HL-60/S4 treated with retinoic acid at 250 ng/mL for 4 days and 3 days (cell line): ENCODE results near the gene COA3.

Experiments
- in situ Hi-C: fragments of 300-500 bp; cut with MboI; formaldehyde crosslinking; loops from 2 replicates; pipeline ENCODE4 v1.7.0; 2022; ENCODE audit warnings: low sequenced_read_pairs

Gene COA3

DNA sequence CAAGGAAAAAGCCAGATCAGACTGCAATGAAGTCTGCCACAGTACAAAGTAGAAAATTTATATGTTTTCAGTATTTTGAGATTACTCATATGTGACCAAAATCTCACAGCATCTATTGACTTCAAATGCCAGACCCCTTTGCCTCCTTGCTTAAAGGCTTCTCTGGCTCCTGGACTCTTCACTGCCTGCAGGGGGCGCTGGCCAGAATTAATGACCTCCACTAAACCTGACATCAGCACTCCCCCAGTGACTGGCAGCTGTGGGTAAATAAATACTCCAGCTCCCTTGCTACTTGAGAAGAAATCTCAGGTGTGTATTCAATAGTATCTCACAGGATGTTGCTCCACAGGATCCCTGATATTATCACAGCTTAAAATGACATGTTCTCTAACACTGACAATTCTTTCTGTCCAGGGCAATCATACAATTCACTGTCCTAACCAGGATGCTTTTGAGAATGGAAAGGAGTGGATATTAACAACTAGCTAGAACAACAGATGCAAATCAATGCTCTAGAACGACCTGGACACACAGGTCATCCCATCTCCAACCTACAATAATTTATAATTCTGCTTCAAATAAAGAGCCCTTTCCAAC lies 21.5 kb upstream of the COA3 start:
- in situ Hi-C loops, result no loop called here

GRCh38 chr17:42818379-42818778 lies 19.9 kb upstream of the COA3 start:
- in situ Hi-C loops, result no loop called here

DNA sequence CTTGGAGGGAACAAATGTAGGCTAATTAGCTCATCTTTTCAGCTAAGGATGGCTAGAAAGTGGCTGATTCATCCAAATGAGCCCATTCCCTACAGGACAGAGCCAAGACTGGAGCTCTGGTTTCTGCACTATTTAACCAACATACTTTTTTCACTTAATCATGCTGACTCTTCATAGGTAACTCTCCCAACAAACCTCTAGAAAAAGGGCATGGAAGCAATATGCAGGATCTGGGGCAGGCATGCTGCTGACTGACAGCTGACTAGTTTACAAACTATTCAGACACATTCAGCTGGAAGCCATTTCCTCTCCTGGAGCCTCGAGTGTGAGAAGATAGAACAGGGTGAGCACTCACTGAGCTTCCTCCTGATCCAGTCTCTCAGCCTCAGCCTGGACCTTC lies 19.4 kb upstream of the COA3 start:
- in situ Hi-C loops, result no loop called here

GRCh38 chr17:42814633-42815399 lies 16.3 kb upstream of the COA3 start:
- in situ Hi-C loops, result no loop called here

DNA sequence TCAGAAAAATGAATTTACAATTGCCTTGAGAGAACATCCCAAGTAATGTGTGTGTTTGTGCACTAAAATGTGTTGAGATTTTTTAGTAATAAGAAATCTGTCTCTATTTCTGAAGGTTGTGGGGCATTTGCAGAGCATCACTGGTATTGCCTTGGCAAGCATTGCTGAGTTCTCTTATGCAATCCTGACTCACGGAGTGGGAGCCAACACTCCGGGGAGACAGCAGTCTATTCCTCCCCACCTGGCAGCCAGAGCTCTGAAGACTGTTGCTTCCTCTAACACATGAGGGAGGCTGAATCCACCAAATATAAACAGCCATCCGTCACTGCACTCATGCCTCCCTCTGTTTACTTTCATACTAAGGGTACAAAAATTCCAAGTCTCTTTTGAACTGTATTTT lies 10.7 kb upstream of the COA3 start:
- in situ Hi-C loops, result no loop called here

DNA sequence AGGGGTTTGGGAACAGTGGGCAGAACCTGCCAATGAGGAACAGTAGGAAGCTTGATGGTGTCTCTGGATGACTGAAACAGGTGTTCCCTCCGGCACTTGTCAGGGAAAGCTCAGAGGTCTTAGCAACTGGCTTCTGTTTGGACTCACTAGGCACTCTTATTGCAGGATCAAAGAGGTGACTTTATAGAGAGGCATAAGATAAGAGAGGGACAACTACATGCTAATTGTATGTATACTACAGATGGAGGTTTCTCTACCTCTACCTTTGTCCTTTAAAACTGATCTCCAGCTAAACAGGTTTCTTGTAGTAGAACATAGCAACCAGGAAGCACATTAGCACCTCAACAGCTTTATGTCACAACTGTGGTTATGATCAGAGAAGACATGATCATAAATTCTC lies 7.7 kb upstream of the COA3 start:
- in situ Hi-C loops, result no loop called here

DNA sequence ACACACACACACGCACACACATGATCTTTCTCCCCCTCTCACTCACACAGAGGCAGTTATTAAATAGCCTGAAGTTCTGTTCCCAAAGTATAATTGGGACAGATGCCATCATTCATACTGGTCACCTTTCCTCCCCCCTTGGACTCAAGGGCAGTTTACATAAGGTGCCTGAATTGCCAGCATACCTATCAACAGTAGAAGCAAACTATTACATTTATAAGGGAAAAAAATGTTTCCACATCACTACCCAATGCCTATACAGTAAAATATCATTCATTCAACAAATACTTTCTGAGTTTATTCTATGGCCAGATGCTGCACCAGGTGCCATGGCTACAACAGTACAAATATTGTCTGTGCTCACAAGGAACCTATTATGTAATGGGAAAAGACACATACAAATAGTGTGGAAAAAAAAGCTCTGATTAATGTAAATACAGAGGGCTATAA lies 6.4 kb upstream of the COA3 start:
- in situ Hi-C loops, result no loop called here

- in situ Hi-C loops, result no loop called here
Observed at GRCh38 chr17:42803074-42803883, 4.8 kb upstream of the COA3 start.

- in situ Hi-C loops, result no loop called here
Observed at GRCh38 chr17:42798011-42798382, 507 bp downstream of the COA3 start.

DNA sequence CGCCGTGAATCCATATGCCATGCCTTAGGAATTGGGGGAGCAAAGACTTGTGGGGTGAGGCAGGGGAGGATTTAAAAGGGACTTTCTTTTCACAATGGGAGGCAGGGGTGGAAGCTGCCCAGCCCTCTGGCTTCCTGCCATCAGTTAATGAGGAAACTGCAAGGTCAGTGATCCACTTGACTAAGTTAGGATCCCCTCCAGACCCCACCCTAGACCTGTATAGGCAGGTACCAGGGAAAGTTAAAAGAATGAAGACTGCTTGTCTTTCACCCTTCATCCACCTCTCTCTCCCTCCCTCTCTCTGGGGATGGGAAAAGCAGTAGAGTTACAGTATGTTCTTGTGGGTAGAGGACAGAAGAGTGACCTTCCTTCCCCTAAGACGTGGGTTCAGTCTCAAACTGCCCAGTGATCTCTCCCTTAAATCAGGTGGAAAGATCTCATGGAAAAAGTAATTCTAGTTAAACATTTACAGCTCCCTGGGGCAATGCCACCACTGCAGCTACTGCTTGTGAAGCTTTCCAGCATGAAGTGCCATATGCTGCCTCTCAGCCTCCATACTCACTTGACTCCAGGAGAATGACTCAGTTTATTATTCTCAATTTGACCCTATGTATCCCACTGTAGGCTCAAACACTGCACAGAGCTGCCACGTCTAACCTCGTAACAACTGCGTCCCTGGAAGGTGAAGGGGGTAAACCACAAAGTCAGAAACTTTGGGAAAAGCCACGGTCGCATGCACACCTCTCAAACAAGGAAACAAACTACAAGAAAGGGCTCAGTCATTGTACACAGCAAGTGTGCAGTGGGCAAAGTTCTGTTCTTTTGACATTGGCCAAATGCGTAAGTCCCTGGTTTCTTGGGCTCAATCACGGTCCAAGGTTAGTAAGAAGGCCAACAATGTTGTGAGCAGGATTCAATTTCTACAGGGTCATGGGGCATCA lies 1.2 kb downstream of the COA3 start:
- in situ Hi-C loops, result no loop called here

DNA sequence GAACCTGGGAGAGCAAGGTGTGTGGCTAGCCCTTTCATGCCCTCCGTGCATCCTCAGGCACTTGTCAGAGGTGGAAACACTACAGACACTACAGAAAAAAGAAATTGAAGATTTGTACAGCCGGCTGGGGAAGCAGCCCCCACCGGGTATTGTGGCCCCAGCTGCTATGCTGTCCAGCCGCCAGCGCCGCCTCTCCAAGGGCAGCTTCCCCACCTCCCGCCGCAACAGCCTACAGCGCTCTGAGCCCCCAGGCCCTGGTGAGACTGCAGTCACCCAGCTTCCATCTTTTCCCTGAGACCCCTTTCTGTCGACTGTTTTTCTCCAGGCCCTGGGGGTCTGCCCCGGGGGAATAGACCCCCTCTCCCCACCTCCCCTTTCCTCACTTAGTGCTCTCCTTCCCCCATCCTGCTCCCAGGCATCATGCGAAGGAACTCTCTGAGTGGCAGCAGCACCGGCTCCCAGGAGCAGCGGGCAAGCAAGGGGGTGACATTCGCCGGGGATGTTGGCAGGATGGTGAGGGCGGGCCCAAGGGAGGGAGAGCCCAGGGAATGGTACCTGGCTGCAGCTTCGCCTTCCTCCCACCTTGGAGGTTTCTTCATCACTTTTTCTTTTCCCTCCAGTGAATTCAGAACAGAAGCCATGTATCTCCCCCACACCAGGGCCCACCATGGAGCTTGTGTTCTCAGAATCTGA lies 2.3 kb downstream of the COA3 start:
- in situ Hi-C loops, result no loop called here

DNA sequence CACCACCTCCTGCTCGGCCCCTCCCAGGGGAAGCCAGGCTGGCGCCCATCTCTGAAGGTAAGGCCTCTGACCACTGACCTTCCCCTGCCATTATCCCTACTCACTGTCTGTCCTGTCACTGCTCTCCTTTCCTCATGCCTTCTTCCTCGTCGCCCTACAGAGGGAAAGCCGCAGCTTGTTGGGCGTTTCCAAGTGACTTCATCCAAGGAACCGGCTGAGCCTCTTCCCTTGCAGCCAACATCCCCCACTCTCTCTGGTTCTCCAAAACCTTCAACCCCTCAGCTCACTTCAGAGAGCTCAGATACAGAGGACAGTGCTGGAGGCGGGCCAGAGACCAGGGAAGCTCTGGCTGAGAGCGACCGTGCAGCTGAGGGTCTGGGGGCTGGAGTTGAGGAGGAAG lies 3.0 kb downstream of the COA3 start:
- in situ Hi-C loops, result no loop called here

DNA sequence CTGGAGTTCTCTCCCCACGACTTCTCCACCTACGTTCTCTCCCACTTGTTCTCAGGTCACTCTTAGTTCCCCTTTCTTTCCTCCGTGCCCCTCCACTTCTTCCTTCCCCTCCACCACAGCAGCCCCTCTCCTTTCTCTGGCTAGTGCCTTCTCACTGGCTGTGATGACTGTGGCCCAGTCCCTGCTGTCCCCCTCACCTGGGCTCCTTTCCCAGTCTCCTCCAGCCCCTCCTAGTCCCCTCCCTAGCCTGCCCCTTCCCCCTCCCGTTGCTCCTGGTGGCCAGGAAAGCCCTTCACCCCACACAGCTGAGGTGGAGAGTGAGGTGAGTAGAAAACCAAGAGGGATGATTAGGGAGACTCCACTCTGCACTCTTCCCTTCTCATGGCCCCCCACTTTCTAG lies 3.4 kb downstream of the COA3 start:
- in situ Hi-C loops, result no loop called here

DNA sequence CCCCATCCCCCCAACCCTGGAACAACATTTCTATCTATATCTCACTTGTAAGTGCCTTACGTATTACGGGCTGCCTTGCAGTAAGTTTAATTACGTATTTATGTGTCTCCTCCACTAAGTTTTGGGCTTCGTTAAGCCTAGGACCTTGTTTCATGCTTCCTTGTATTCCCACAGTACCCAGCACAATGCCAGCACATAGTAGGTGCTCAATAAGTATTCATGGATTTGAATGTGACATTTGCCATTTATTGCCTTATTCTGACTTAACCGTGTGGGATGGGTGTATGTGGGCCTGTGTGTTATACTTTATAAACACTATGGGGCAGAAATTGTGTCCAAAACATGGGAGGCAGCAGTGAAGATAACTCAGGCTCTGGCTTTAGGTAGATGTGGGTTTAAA lies 6.0 kb downstream of the COA3 start:
- in situ Hi-C loops, result no loop called here

GRCh38 chr17:42791948-42792347 lies 6.6 kb downstream of the COA3 start:
- in situ Hi-C loops, result no loop called here

DNA sequence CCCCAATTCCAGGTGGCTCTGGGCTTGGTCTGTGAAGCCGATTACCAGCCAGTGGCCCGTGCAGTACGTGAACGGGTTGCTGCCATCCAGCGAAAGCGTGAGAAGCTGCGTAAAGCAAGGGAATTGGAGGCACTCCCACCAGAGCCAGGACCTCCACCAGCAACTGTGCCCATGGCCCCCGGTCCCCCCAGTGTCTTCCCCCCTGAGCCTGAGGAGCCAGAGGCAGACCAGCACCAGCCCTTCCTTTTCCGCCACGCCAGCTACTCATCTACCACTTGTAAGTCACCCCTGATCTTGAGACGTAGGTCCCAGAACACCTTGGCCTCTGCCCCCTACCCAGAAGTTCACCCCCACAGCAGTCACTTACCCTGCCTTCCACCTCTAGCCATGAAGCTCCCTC lies 11.2 kb downstream of the COA3 start:
- in situ Hi-C loops, result no loop called here

GRCh38 chr17:42784811-42785592 lies 13.5 kb downstream of the COA3 start:
- in situ Hi-C loops, result no loop called here

DNA sequence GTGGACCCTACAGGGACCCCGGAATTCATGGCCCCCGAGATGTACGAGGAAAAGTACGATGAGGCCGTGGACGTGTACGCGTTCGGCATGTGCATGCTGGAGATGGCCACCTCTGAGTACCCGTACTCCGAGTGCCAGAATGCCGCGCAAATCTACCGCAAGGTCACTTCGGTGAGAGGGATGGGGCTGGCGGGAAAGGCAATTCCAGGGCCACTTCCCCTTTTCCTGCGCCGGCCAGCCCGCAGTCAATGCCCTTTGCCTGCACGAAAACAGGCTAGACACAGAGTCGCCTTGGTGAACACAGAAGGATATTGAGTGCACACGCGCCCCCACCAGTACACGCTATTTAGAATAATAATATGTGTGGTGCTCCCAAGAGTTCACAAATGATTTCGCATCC lies 14.1 kb downstream of the COA3 start:
- in situ Hi-C loops, result no loop called here

- in situ Hi-C loops, result no loop called here
Observed at GRCh38 chr17:42783791-42784138, 14.7 kb downstream of the COA3 start.
